ENCODE measurements around the gene ITGA8. TPM values are rescaled to one million over a fixed set of nuclear protein-coding genes. Genes with fewer than 3 reads are reported as not detected.

Gene ITGA8
- total RNA-seq, 1 experiment from 2014 or later, result not detected

DNA sequence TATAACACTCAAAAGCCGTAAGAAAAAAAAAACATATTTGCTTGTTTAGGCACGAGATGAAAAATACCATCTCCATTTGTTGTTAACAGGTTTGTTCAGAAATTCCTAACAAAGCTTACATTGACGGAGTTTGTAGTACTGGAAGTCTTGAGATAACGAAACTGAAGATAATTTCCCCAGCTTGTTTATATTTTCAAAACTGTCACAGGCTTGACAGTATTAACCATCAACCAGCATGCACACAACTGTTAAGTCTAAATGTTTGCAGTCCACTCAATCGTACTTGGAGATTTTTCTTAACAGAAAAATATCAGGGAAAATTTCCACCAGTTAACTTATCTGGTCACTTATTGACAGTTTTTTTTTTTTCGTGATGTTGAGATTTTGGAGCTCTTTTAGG, 68.5 kb downstream of the ITGA8 start:
- intact Hi-C loops (cut with micrococcal nuclease; ENCODE audit: unreplicated experiment), result no loop called here
- Histone ChIP-seq H3K4me1 (ENCODE audit: insufficient read depth, low read length, poor library complexity, severe bottlenecking) (no peaks in the 10 kb centered on the region), H3K4me3 (ENCODE audit: low read depth, low read length, poor library complexity, severe bottlenecking) (no peak overlapping the region), H3K9me3 (ENCODE audit: low read depth, low read length, poor library complexity, severe bottlenecking) (no peaks in the 10 kb centered on the region), H3K36me3 (ENCODE audit: insufficient read depth, low read length, poor library complexity, severe bottlenecking) (no peaks in the 10 kb centered on the region), H3K27ac (ENCODE audit: low read depth, low read length, poor library complexity, severe bottlenecking) (no peak overlapping the region), H3K27me3 (replicated peaks; ENCODE audit: insufficient read depth, low read depth, low read length, poor library complexity) (no peaks in the 10 kb centered on the region)
- BruUV-seq (replicated peaks), result no TSS peak
- CTCF ChIA-PET, result interaction anchor here (0.7 to 0.9 kb wide), 2 partner anchors 18 to 1239 kb away, joined by 3 read pairs; no protein-coding TSS in a partner anchor
- POLR2A ChIA-PET (ENCODE audit: low non-redundant PET), result no interaction called here
- DNase-seq (ENCODE audit: low spot score), result no peak
- no peak for TF ChIP-seq EZH2 (IDR thresholded peaks at IDR 0.05; ENCODE audit: borderline replicate concordance, low read depth, low read length, poor library complexity, severe bottlenecking)
- TF ChIP-seq CTCF (conservative IDR thresholded peaks at IDR 0.05; ENCODE audit: low read depth, low read length), result no peak

- H3K27me3 ChIP-seq (replicated peaks; ENCODE audit: insufficient read depth, low read depth, low read length, poor library complexity), result peaks cover 5% of the 10 kb centered on the region
- no TSS peak for BruUV-seq (replicated peaks)
- H3K36me3 ChIP-seq (ENCODE audit: insufficient read depth, low read length, poor library complexity, severe bottlenecking), result no peaks in the 10 kb centered on the region
- ChIA-PET CTCF (no interaction called here), POLR2A (ENCODE audit: low non-redundant PET) (interaction anchor here (0.6 kb wide), 1 partner anchor 70 kb away, joined by 3 read pairs; no protein-coding TSS in a partner anchor)
- no peak overlapping the region for H3K27ac ChIP-seq (ENCODE audit: low read depth, low read length, poor library complexity, severe bottlenecking)
- TF ChIP-seq CTCF (conservative IDR thresholded peaks at IDR 0.05; ENCODE audit: low read depth, low read length) (no peak), EZH2 (IDR thresholded peaks at IDR 0.05; ENCODE audit: borderline replicate concordance, low read depth, low read length, poor library complexity, severe bottlenecking) (no peak)
- H3K4me3 ChIP-seq (ENCODE audit: low read depth, low read length, poor library complexity, severe bottlenecking), result no peak overlapping the region
- H3K9me3 ChIP-seq (ENCODE audit: low read depth, low read length, poor library complexity, severe bottlenecking), result no peaks in the 10 kb centered on the region
- intact Hi-C loops (cut with micrococcal nuclease; ENCODE audit: unreplicated experiment), result no loop called here
- no peaks in the 10 kb centered on the region for H3K4me1 ChIP-seq (ENCODE audit: insufficient read depth, low read length, poor library complexity, severe bottlenecking)
- peak; percentile 12 for DNase-seq (ENCODE audit: low spot score)
Measured at GRCh38 chr10:15642095-15642494, 77.6 kb downstream of the ITGA8 start.

DNA sequence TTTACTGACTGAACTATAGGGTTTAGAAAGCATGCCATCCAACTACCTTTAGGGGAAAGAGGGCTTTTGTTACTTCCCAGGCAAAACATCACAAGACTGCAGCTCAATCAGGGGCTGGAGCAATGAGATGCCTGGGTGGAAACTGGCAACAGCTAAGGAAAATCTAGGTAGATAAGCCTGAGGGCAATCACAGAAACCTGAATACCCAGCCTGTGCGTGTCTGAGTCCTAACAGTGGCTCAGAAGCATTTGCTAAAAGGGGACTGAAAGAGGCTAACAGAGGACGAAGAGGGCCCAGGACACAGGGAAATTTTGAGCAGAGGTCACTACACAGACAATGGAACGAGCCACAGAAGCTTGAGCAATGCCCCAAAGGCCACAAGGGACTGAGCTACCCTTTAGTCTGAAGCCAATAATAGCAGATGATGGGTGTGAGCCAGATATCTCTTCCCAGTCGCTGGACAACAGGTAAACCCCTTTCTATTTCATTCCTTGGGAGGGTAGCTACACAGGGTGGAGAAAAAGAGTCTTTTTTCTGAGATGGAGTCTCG, 79.1 kb downstream of the ITGA8 start:
- TF ChIP-seq EZH2 (IDR thresholded peaks at IDR 0.05; ENCODE audit: borderline replicate concordance, low read depth, low read length, poor library complexity, severe bottlenecking), result no peak
- no peak for TF ChIP-seq CTCF (conservative IDR thresholded peaks at IDR 0.05; ENCODE audit: low read depth, low read length)
- Histone ChIP-seq H3K4me1 (ENCODE audit: insufficient read depth, low read length, poor library complexity, severe bottlenecking) (peaks cover 7% of the 10 kb centered on the region), H3K4me3 (ENCODE audit: low read depth, low read length, poor library complexity, severe bottlenecking) (no peak overlapping the region), H3K27me3 (replicated peaks; ENCODE audit: insufficient read depth, low read depth, low read length, poor library complexity) (peaks cover 5% of the 10 kb centered on the region), H3K36me3 (ENCODE audit: insufficient read depth, low read length, poor library complexity, severe bottlenecking) (no peaks in the 10 kb centered on the region), H3K9me3 (ENCODE audit: low read depth, low read length, poor library complexity, severe bottlenecking) (no peaks in the 10 kb centered on the region), H3K27ac (ENCODE audit: low read depth, low read length, poor library complexity, severe bottlenecking) (no peak overlapping the region)
- POLR2A ChIA-PET (ENCODE audit: low non-redundant PET), result no interaction called here
- DNase-seq (ENCODE audit: low spot score), result no peak
- no TSS peak for BruUV-seq (replicated peaks)
- CTCF ChIA-PET, result no interaction called here
- intact Hi-C loops (cut with micrococcal nuclease; ENCODE audit: unreplicated experiment), result no loop called here
